Mammary epithelial cell (primary cell): ENCODE results near the gene SLC38A1.
A peak's percentile ranks its signal among the peaks of the same experiment; 100 is the strongest.

Experiments
- EZH2 ChIP-seq: IDR thresholded peaks from 2 replicates; pipeline ENCODE4 v1.6.1; 2012; ENCODE audit warnings: low read length, inconsistent platforms, borderline replicate concordance
- TF ChIP-seq, protein P1 (sequence below), 2 donors: IDR thresholded peaks in 1 of 2; conservative IDR thresholded peaks in 1 of 2; 2 replicates each; pipeline ENCODE4 v1.5.1; 2011 to 2012; ENCODE audit warnings: inconsistent platforms in 2 of 2, low read length in 2 of 2, mild to moderate bottlenecking in 2 of 2, control low read depth in 1 of 2, low read depth in 1 of 2; ENCODE audit not compliant: insufficient read depth in 1 of 2; ENCODE audit errors: extremely low read depth in 1 of 2

- no peak for TF ChIP-seq EZH2
- TF ChIP-seq, protein P1, sequence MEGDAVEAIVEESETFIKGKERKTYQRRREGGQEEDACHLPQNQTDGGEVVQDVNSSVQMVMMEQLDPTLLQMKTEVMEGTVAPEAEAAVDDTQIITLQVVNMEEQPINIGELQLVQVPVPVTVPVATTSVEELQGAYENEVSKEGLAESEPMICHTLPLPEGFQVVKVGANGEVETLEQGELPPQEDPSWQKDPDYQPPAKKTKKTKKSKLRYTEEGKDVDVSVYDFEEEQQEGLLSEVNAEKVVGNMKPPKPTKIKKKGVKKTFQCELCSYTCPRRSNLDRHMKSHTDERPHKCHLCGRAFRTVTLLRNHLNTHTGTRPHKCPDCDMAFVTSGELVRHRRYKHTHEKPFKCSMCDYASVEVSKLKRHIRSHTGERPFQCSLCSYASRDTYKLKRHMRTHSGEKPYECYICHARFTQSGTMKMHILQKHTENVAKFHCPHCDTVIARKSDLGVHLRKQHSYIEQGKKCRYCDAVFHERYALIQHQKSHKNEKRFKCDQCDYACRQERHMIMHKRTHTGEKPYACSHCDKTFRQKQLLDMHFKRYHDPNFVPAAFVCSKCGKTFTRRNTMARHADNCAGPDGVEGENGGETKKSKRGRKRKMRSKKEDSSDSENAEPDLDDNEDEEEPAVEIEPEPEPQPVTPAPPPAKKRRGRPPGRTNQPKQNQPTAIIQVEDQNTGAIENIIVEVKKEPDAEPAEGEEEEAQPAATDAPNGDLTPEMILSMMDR (conservative IDR thresholded peaks at IDR 0.05 in 1 of 2, IDR thresholded peaks at IDR 0.05 in 1 of 2; ENCODE audit: extremely low read depth in 1 of 2, insufficient read depth in 1 of 2, low read depth in 1 of 2, low read length in 2 of 2), result peak; percentile 65 to 70
Measured at GRCh38 chr12:46303039-46303666, 34.3 kb upstream of the SLC38A1 start.
